Esophagus squamous epithelium (tissue), 5 donors: Measurements from ENCODE around the gene SGMS1. TPM values are rescaled to one million over a fixed set of nuclear protein-coding genes. Genes with fewer than 3 reads are reported as not detected.

Source experiments
- DNase-seq: peaks from one replicate; lab custom pipeline; 2025; lab: John Stamatoyannopoulos, UW
- H3K27ac ChIP-seq, 4 donors: fragments of 200-600 bp; sonication (generic); one replicate each; pipeline ENCODE4 v1.5.1; 2016 to 2019; ENCODE audit warnings: mild to moderate bottlenecking in 1 of 4
- H3K27me3 ChIP-seq, 4 donors: fragments of 200-600 bp; sonication (generic); 1 replicate in 3 of 4; 2 replicates in 1 of 4; pipeline versions ENCODE4 v1.5.1 to v1.6.0; 2017 to 2021; ENCODE audit warnings: antibody characterized with exemption in 1 of 4
- H3K36me3 ChIP-seq, 3 donors: fragments of 200-600 bp; sonication (generic); one replicate each; pipeline ENCODE4 v1.5.1; 2016 to 2019
- H3K4me1 ChIP-seq, 3 donors: fragments of 200-600 bp; sonication (generic); one replicate each; pipeline ENCODE4 v1.5.1; 2017 to 2019
- H3K4me3 ChIP-seq, 4 donors: fragments of 200-600 bp; sonication (generic); 1 replicate in 3 of 4; 2 replicates in 1 of 4; pipeline ENCODE4 v1.5.1; 2016 to 2019; ENCODE audit warnings: mild to moderate bottlenecking in 2 of 4, moderate library complexity in 1 of 4
- H3K9me3 ChIP-seq, 3 donors: fragments of 200-600 bp; sonication (generic); one replicate each; pipeline ENCODE4 v1.5.1; 2016 to 2019
- CTCF ChIP-seq, 6 experiments: fragments of 450-650 bp in 4 of 6; fragments of 200-600 bp in 2 of 6; sonication (generic) in 2 of 6; IDR thresholded peaks; one replicate each; pipeline ENCODE4 v1.5.1; 2016 to 2019; ENCODE audit warnings: antibody characterized with exemption in 6 of 6, mild to moderate bottlenecking in 4 of 6, moderate library complexity in 4 of 6
- POLR2A ChIP-seq, 4 donors: fragments of 450-650 bp; IDR thresholded peaks; one replicate each; pipeline ENCODE4 v1.6.1; 2017; ENCODE audit warnings: antibody characterized with exemption in 4 of 4, mild to moderate bottlenecking in 4 of 4, moderate library complexity in 3 of 4
- whole genome bisulfite sequencing, 2 donors: methylation state at CpG; one replicate each; pipeline ENCODE4 v1.1.5; 2018; 5-methylcytosine and 5-hydroxymethylcytosine counted together
- intact Hi-C: fragments of 100-400 bp; cut with DNase I; formaldehyde crosslinking; loops from one replicate; pipeline ENCODE4 v1.15.0; 2022
- total RNA-seq, 4 donors: library from RNA; depleted of rRNA; stranded (reverse); fragments of >200 nt; gene quantifications; one replicate each; pipeline ENCODE4 v1.1.0, GENCODE V29; 2016
- donor health status: DM: yes; HTN: yes; CAD: no.

SGMS1 gene
- total RNA-seq, 4 donors from 2014 or later, result 39.4 to 64.1 (median 54.9) TPM

- Histone ChIP-seq H3K27me3 (no peaks in the 10 kb centered on the region), H3K27ac (peak overlapping the region; percentile 70 to 80 (median 72)), H3K4me1 (peaks cover 20 to 74% (median 42%) of the 10 kb centered on the region in 3 donors), H3K9me3 (no peaks in the 10 kb centered on the region), H3K36me3 (no peaks in the 10 kb centered on the region), H3K4me3 (no peak overlapping the region)
- intact Hi-C loops, result no loop called here
- 71 to 87% methylated on average over 4 of the region's 4 CpGs for WGBS, 2 donors
- DNase-seq, result no peak
- TF ChIP-seq POLR2A (IDR thresholded peaks at IDR 0.05), result no peak
- TF ChIP-seq CTCF (IDR thresholded peaks at IDR 0.05), result no peak
Observed at GRCh38 chr10:50324680-50325393, 298.9 kb downstream of the SGMS1 start.

- TF ChIP-seq POLR2A (IDR thresholded peaks at IDR 0.05), result no peak
- no peak for TF ChIP-seq CTCF (IDR thresholded peaks at IDR 0.05)
- Histone ChIP-seq H3K4me1 (peaks cover 20 to 66% (median 42%) of the 10 kb centered on the region in 3 donors), H3K4me3 (no peak overlapping the region), H3K27ac (peak overlapping the region; percentile 10 to 80 (median 46)), H3K27me3 (no peaks in the 10 kb centered on the region), H3K36me3 (no peaks in the 10 kb centered on the region), H3K9me3 (no peaks in the 10 kb centered on the region)
- DNase-seq, result no peak
- 100% methylated on average over 2 of the region's 2 CpGs for WGBS, 2 donors
- intact Hi-C loops, result no loop called here
Observed at GRCh38 chr10:50324046-50324445, 299.7 kb downstream of the SGMS1 start.

- Histone ChIP-seq H3K9me3 (no peaks in the 10 kb centered on the region), H3K4me3 (no peak overlapping the region), H3K36me3 (no peaks in the 10 kb centered on the region), H3K27me3 (no peaks in the 10 kb centered on the region), H3K27ac (peak overlapping the region in 3 of 4 donors; percentile 29 to 54 (median 53)), H3K4me1 (peaks cover 16 to 57% (median 42%) of the 10 kb centered on the region in 3 donors)
- WGBS, 2 donors, result 21 to 22% methylated on average over 3 of the region's 3 CpGs
- DNase-seq, result no peak
- TF ChIP-seq CTCF (IDR thresholded peaks at IDR 0.05) (no peak), POLR2A (IDR thresholded peaks at IDR 0.05) (no peak)
- intact Hi-C loops, result no loop called here
Observed at GRCh38 chr10:50322077-50322476, 301.7 kb downstream of the SGMS1 start.

GRCh38 chr10:50318129-50318528 lies 305.6 kb downstream of the SGMS1 start:
- TF ChIP-seq CTCF (IDR thresholded peaks at IDR 0.05) (no peak), POLR2A (IDR thresholded peaks at IDR 0.05) (no peak)
- Histone ChIP-seq H3K27ac (no peak overlapping the region), H3K27me3 (no peaks in the 10 kb centered on the region), H3K4me1 (peaks cover 0 to 33% (median 15%) of the 10 kb centered on the region in 3 donors), H3K4me3 (no peak overlapping the region), H3K36me3 (peaks cover 0 to under 1% (median 0%) of the 10 kb centered on the region in 3 donors), H3K9me3 (no peaks in the 10 kb centered on the region)
- intact Hi-C loops, result no loop called here
- no peak for DNase-seq
